GM12878 (cell line): ENCODE measurements around the gene GPR137B. TPM values are rescaled to one million over a fixed set of nuclear protein-coding genes. Genes with fewer than 3 reads are reported as not detected.

Experiments
- ATAC-seq: fragments of 200-7000 bp; cut with Tn5 transposase; 3 replicates; pipeline ENCODE4 v1.9.1; 2020; ENCODE audit warnings: mild to moderate bottlenecking, moderate library complexity
- BruUV-seq: library from RNA; stranded (reverse); fragments of 400-500 nt; replicated peaks from 2 replicates; lab custom pipeline; 2021; lab: Mats Ljungman, UMichigan
- CTCF ChIA-PET: fragments of 300-600 bp; sonication (Branson Sonifier 250); formaldehyde crosslinking; extraction: SDS; loops from one replicate; lab custom pipeline; 2021; ENCODE audit warnings: inconsistent platforms; lab: Yijun Ruan, JAX
- POLR2A ChIA-PET: fragments of 350-600 bp; formaldehyde crosslinking; extraction: SDS; loops from one replicate; lab custom pipeline; 2021; ENCODE audit warnings: inconsistent platforms; lab: Charles Lee
- RAD21 ChIA-PET: fragments of 300-600 bp; sonication (Branson Sonifier 250); formaldehyde crosslinking; loops from one replicate; lab custom pipeline; 2023; ENCODE audit warnings: antibody characterized with exemption; ENCODE audit not compliant: unreplicated experiment; lab: Charles Lee
- SMC1A ChIA-PET: fragments of 300-600 bp; sonication (Branson Sonifier 250); formaldehyde crosslinking; loops from one replicate; lab custom pipeline; 2023; ENCODE audit not compliant: unreplicated experiment, uncharacterized antibody; lab: Charles Lee
- DNase-seq: peaks from one replicate; pipeline ENCODE4 v3.0.0-alpha.2; 2011; ENCODE audit warnings: low read depth, low spot score
- FAIRE-seq: peaks from 3 replicates; lab custom pipeline; 2011; peaks lifted over from hg19 to GRCh38; lab: Jason Lieb, UNC
- H2AFZ ChIP-seq: 2 replicates; pipeline ENCODE4 v1.6.0; 2011; ENCODE audit warnings: low read depth, low read length, control low read depth; ENCODE audit not compliant: control insufficient read depth
- H3K27ac ChIP-seq: 2 replicates; pipeline ENCODE4 v1.5.1; 2011; ENCODE audit warnings: control low read depth; ENCODE audit not compliant: control insufficient read depth, insufficient read depth
- H3K27me3 ChIP-seq, 2 experiments: replicated peaks in 1 of 2; 2 replicates each; pipeline versions ENCODE4 v1.6.0 to v1.6.1; 2011; ENCODE audit warnings: low read length in 1 of 2; ENCODE audit not compliant: control insufficient read depth in 2 of 2, insufficient read depth in 2 of 2
- H3K36me3 ChIP-seq, 2 experiments: 2 replicates each; pipeline ENCODE4 v1.5.1; 2011; ENCODE audit warnings: low read length in 1 of 2; ENCODE audit not compliant: control insufficient read depth in 2 of 2, insufficient read depth in 2 of 2
- H3K4me1 ChIP-seq: 2 replicates; pipeline ENCODE4 v1.6.1; 2011; ENCODE audit warnings: mild to moderate bottlenecking, low read length, moderate library complexity, mixed read lengths; ENCODE audit not compliant: control insufficient read depth, insufficient read depth
- H3K4me2 ChIP-seq: 2 replicates; pipeline ENCODE4 v1.6.0; 2011; ENCODE audit warnings: control low read depth; ENCODE audit not compliant: control insufficient read depth, insufficient read depth
- H3K4me3 ChIP-seq: fragments of 200-600 bp; sonication (generic); 2 replicates; pipeline ENCODE4 v1.5.1; 2016
- H3K79me2 ChIP-seq: 2 replicates; pipeline ENCODE4 v1.6.0; 2011; ENCODE audit warnings: low read length; ENCODE audit not compliant: control insufficient read depth, insufficient read depth
- H3K9ac ChIP-seq: 2 replicates; pipeline ENCODE4 v1.8.0; 2011; ENCODE audit warnings: low read length, control low read depth, mixed read lengths; ENCODE audit not compliant: control insufficient read depth, insufficient read depth
- H3K9me3 ChIP-seq: replicated peaks from 3 replicates; pipeline ENCODE4 v1.5.1; 2011; ENCODE audit warnings: mild to moderate bottlenecking, low read length; ENCODE audit not compliant: control insufficient read depth, insufficient read depth
- H4K20me1 ChIP-seq: 2 replicates; pipeline ENCODE4 v1.6.0; 2011; ENCODE audit not compliant: control insufficient read depth, insufficient read depth
- BACH1 ChIP-seq: fragments of 450-650 bp; IDR thresholded peaks from 2 replicates; pipeline ENCODE4 v1.6.1; 2017; ENCODE audit warnings: mild to moderate bottlenecking, borderline replicate concordance
- CTCF ChIP-seq, 3 experiments: IDR thresholded peaks in 2 of 3; conservative IDR thresholded peaks in 1 of 3; 2 replicates each; pipeline ENCODE4 v1.5.1; 2011; ENCODE audit warnings: low read depth in 3 of 3, low read length in 3 of 3, mild to moderate bottlenecking in 3 of 3, control low read depth in 2 of 3, moderate library complexity in 2 of 3, inconsistent platforms in 1 of 3, mixed read lengths in 1 of 3; ENCODE audit not compliant: control insufficient read depth in 2 of 3, insufficient read depth in 1 of 3; ENCODE audit errors: extremely low read depth in 1 of 3
- FOXK2 ChIP-seq: fragments of 450-650 bp; IDR thresholded peaks from 2 replicates; pipeline ENCODE4 v1.6.1; 2017; ENCODE audit warnings: mild to moderate bottlenecking, moderate library complexity
- HDAC2 ChIP-seq: fragments of 200-600 bp; sonication (generic); IDR thresholded peaks from 2 replicates; pipeline ENCODE4 v1.6.1; 2017
- HDGF ChIP-seq: fragments of 450-650 bp; IDR thresholded peaks from 2 replicates; pipeline ENCODE4 v1.6.1; 2016; ENCODE audit warnings: antibody characterized with exemption
- IKZF2 ChIP-seq, 2 experiments: fragments of 450-650 bp; IDR thresholded peaks; 2 replicates each; pipeline ENCODE4 v1.6.1; 2017; ENCODE audit warnings: mild to moderate bottlenecking in 2 of 2, moderate library complexity in 2 of 2
- KDM1A ChIP-seq: fragments of 200-600 bp; sonication (generic); IDR thresholded peaks from 2 replicates; pipeline ENCODE4 v1.6.1; 2016; ENCODE audit warnings: borderline replicate concordance
- NFYB ChIP-seq: IDR thresholded peaks from 2 replicates; pipeline ENCODE4 v1.6.1; 2011; ENCODE audit warnings: low read depth, mild to moderate bottlenecking, low read length, improper control_type of control experiment, moderate library complexity; ENCODE audit not compliant: insufficient read depth
- NR2C1 ChIP-seq: fragments of 450-650 bp; IDR thresholded peaks from 2 replicates; pipeline ENCODE4 v1.6.1; 2017; ENCODE audit warnings: antibody characterized with exemption, mild to moderate bottlenecking, moderate library complexity
- POLR2A ChIP-seq: IDR thresholded peaks from 2 replicates; pipeline ENCODE4 v1.6.1; 2011; ENCODE audit warnings: low read depth, mild to moderate bottlenecking, low read length
- POLR2AphosphoS5 ChIP-seq: IDR thresholded peaks from 2 replicates; pipeline ENCODE4 v1.6.1; 2011; ENCODE audit warnings: mild to moderate bottlenecking, low read length, inconsistent platforms
- RB1 ChIP-seq: fragments of 450-650 bp; formaldehyde crosslinking; IDR thresholded peaks from 2 replicates; pipeline ENCODE4 v1.6.1; 2017; ENCODE audit warnings: mild to moderate bottlenecking, borderline replicate concordance
- RUNX3 ChIP-seq: IDR thresholded peaks from 2 replicates; pipeline ENCODE4 v1.6.1; 2012; ENCODE audit warnings: low read length, inconsistent platforms
- SKIL ChIP-seq: fragments of 450-650 bp; IDR thresholded peaks from 2 replicates; pipeline ENCODE4 v1.6.1; 2017; ENCODE audit warnings: mild to moderate bottlenecking, low read depth, inconsistent platforms; ENCODE audit not compliant: poor library complexity, severe bottlenecking
- TAF1 ChIP-seq: IDR thresholded peaks from 2 replicates; pipeline ENCODE4 v1.6.1; 2011; ENCODE audit warnings: mild to moderate bottlenecking, low read depth, low read length, borderline replicate concordance
- TCF7 ChIP-seq: IDR thresholded peaks from 2 replicates; pipeline ENCODE4 v1.6.1; 2014; ENCODE audit warnings: antibody characterized with exemption, borderline replicate concordance
- ZNF384 ChIP-seq: IDR thresholded peaks from 2 replicates; pipeline ENCODE4 v1.6.1; 2012; ENCODE audit warnings: low read depth, mild to moderate bottlenecking, low read length, improper control_type of control experiment, borderline replicate concordance
- WGBS: methylation state at CpG from one replicate; pipeline ENCODE4 v1.1.6; 2016; ENCODE audit warnings: low lambda C conversion rate; ENCODE audit not compliant: insufficient replicate concordance, insufficient coverage; ENCODE audit errors: missing lambda C conversion rate; 5-methylcytosine and 5-hydroxymethylcytosine counted together
- in situ Hi-C: fragments of 300-500 bp; cut with MboI; formaldehyde crosslinking; loops from 9 replicates; pipeline ENCODE4 v1.14.3; 2018; ENCODE audit warnings: mixed read lengths
- intact Hi-C: fragments of 100-400 bp; cut with micrococcal nuclease; formaldehyde crosslinking; loops from one replicate; pipeline ENCODE4 v1.14.2; 2022; ENCODE audit not compliant: unreplicated experiment
- polyA plus RNA-seq, 11 experiments: library from polyadenylated mRNA; depleted of rRNA in 4 of 11; unstranded in 6 of 11; stranded (reverse) in 5 of 11; fragments of >200 nt; fragmentation: Nextera tagmentation in 4 of 11; fragmentation: Illumina TruSeq in 1 of 11; extraction: Ambion mirVana in 4 of 11; extraction: Trizol in 1 of 11; gene quantifications; 1 replicate in 1 of 11; 2 replicates in 10 of 11; pipeline versions ENCODE4 v1.2.1 to v1.2.3, GENCODE V29; 2011 to 2016; ENCODE audit warnings: inconsistent platforms in 2 of 11, missing spikeins in 2 of 11, low read depth in 1 of 11
- total RNA-seq, 4 experiments: library from RNA; depleted of rRNA in 3 of 4; stranded (reverse); fragments of >200 nt in 3 of 4; fragmentation: Illumina TruSeq in 1 of 4; extraction: Trizol in 1 of 4; gene quantifications; 2 replicates each; pipeline versions ENCODE4 v1.2.1 to v1.2.3, GENCODE V29; 2013 to 2021
- TF ChIP-seq, protein P1 (sequence below): fragments of 450-650 bp; IDR thresholded peaks from 2 replicates; pipeline ENCODE4 v1.6.1; 2017; ENCODE audit warnings: mild to moderate bottlenecking

Gene GPR137B
- total and polyA plus RNA-seq, 10 of the 15 experiments (the other 5 are each of a cell fraction or from before 2014, with no cell fraction given), result 5.4 to 20.8 (median 12.5) TPM

DNA sequence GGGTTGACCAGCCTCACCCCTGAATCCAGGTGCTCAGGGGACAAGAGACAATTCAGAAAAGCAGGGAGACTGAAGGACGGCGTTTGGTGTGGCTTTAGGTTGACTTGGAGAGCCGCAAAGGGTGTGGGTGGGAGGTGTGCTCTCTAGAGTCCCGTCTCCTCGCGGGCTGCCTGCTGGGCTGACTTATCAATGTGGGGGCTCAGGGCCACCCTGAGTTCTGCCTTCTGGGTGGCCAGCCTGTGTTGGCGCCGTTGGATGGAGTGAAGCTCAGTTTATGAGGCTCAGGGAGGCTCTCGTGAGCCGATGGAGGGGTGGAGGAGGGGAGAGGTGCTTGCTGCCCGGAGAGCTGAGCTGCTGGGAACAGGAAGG lies 13.0 kb downstream of the GPR137B start:
- Histone ChIP-seq H2AFZ (no peak overlapping the region), H3K9me3 (no peaks in the 10 kb centered on the region), H3K4me3 (no peak overlapping the region), H3K4me1 (peaks cover 54% of the 10 kb centered on the region), H3K79me2 (peaks cover 47% of the 10 kb centered on the region), H3K36me3 (peaks cover 4 to 8% of the 10 kb centered on the region in 2 experiments; a peak in 2 of 4 replicates), H4K20me1 (no peaks in the 10 kb centered on the region), H3K9ac (no peak overlapping the region), H3K27me3 (no peaks in the 10 kb centered on the region), H3K4me2 (peak overlapping the region; percentile 86), H3K27ac (peak overlapping the region; percentile 91; the same call in 1 of the 2 replicates)
- no TSS peak for BruUV-seq
- ATAC-seq (no peak), DNase-seq (no peak), FAIRE-seq (no peak)
- POLR2A ChIA-PET, result interaction anchor here (1.4 to 6.5 kb wide), 5 partner anchors 7 to 88 kb away, joined by 3 to 64 read pairs (median 5); partner anchors contain the start of gene GPR137B
- intact Hi-C loops (no loop called here), in situ Hi-C loops (loop anchor here (10.0 kb wide), 1 partner anchor 271 kb away; no protein-coding TSS in a partner anchor)
- RAD21 ChIA-PET, result interaction anchor here (0.8 to 7.7 kb wide), 7 partner anchors 10 to 128 kb away, joined by 3 to 121 read pairs (median 13); partner anchors contain the start of gene GPR137B
- CTCF ChIA-PET, result interaction anchor here (0.9 to 6.6 kb wide), 3 partner anchors 10 to 146 kb away, joined by 3 to 56 read pairs (median 5); partner anchors contain the start of gene GPR137B
- 98% methylated on average over 11 of the region's 11 CpGs for WGBS
- SMC1A ChIA-PET, result interaction anchor here (0.6 to 7.6 kb wide), 10 partner anchors 9 to 129 kb away, joined by 3 to 95 read pairs (median 4); partner anchors contain the start of gene GPR137B
- TF ChIP-seq IKZF2 (IDR thresholded peaks at IDR 0.05) (no peak), RB1 (no peak), NFYB (no peak), FOXK2 (no peak), SKIL (no peak), HDGF (0 out of 2 replicates have a peak, but pooled peaks have one; percentile 41), POLR2A (no peak), HDAC2 (no peak), POLR2AphosphoS5 (no peak), ZNF384 (no peak), RUNX3 (no peak), TAF1 (no peak), NR2C1 (no peak), CTCF (IDR thresholded peaks at IDR 0.05 in 2 of 3, conservative IDR thresholded peaks at IDR 0.05 in 1 of 3; ENCODE audit: control insufficient read depth in 2 of 3, extremely low read depth in 1 of 3, insufficient read depth in 1 of 3, low read depth in 3 of 3, low read length in 3 of 3) (no peak), TCF7 (no peak), BACH1 (no peak), KDM1A (no peak)
- TF ChIP-seq, protein P1, sequence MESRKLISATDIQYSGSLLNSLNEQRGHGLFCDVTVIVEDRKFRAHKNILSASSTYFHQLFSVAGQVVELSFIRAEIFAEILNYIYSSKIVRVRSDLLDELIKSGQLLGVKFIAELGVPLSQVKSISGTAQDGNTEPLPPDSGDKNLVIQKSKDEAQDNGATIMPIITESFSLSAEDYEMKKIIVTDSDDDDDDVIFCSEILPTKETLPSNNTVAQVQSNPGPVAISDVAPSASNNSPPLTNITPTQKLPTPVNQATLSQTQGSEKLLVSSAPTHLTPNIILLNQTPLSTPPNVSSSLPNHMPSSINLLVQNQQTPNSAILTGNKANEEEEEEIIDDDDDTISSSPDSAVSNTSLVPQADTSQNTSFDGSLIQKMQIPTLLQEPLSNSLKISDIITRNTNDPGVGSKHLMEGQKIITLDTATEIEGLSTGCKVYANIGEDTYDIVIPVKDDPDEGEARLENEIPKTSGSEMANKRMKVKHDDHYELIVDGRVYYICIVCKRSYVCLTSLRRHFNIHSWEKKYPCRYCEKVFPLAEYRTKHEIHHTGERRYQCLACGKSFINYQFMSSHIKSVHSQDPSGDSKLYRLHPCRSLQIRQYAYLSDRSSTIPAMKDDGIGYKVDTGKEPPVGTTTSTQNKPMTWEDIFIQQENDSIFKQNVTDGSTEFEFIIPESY, result peak; percentile 95
